ENCODE measurements around the gene GOLGA7B. TPM values are rescaled to one million over a fixed set of nuclear protein-coding genes. Genes with fewer than 3 reads are reported as not detected.

The GOLGA7B gene
- total and polyA plus RNA-seq, 2 of the 4 experiments (the other 2 are of a cell fraction): not detected

- no peak overlapping the region for H4K91ac ChIP-seq (ENCODE audit: insufficient read depth, low read depth, low read length)
- H3K27ac ChIP-seq (ENCODE audit: insufficient read depth, low read length): no peak overlapping the region
- no CpG with 5 or more reads among the region's 3 CpGs for WGBS, 2 experiments (ENCODE audit: extremely low coverage in 2 of 2, insufficient read length in 1 of 2)
- intact Hi-C loops (cut with micrococcal nuclease) (no loop called here), dilution Hi-C loops (cut with HindIII; ENCODE audit: low sequenced_read_pairs, unreplicated experiment) (no loop called here), in situ Hi-C loops (cut with MboI; ENCODE audit: low sequenced_read_pairs) (no loop called here)
- BruUV-seq (replicated peaks): no TSS peak
- H2BK5ac ChIP-seq (ENCODE audit: low read depth, low read length, poor library complexity, severe bottlenecking): no peak overlapping the region
- H3K9ac ChIP-seq (ENCODE audit: low read depth, low read length): no peak overlapping the region
- H3K56ac ChIP-seq (ENCODE audit: extremely low read depth, insufficient read depth, low read length): no peak overlapping the region
- H4K8ac ChIP-seq (ENCODE audit: low read depth in 2 of 2, low read length in 2 of 2): no peak overlapping the region
- H2BK15ac ChIP-seq (ENCODE audit: low read depth, low read length): no peak overlapping the region
- no peak overlapping the region for H2BK120ac ChIP-seq (ENCODE audit: low read depth, low read length)
- no peaks in the 10 kb centered on the region for H3K9me3 ChIP-seq (ENCODE audit: control insufficient read depth, insufficient read depth, low read length)
- CTCF ChIA-PET: no interaction called here
- H2AK9ac ChIP-seq (replicated peaks; ENCODE audit: low read depth, low read length, poor library complexity): no peak overlapping the region
- no peak overlapping the region for H3K4me2 ChIP-seq (ENCODE audit: low read depth, low read length)
- no peak overlapping the region for H3K4me3 ChIP-seq (ENCODE audit: insufficient read depth, low read depth, low read length)
- POLR2A ChIA-PET (ENCODE audit: unreplicated experiment): no interaction called here
- H2AK5ac ChIP-seq (ENCODE audit: low read depth, low read length): no peak overlapping the region
- DNase-seq (no peak), ATAC-seq (ENCODE audit: low read depth) (no peak)
- no peak overlapping the region for H3K14ac ChIP-seq (replicated peaks; ENCODE audit: low read depth, low read length)
- H3K9me1 ChIP-seq (ENCODE audit: insufficient read depth, low read length): no peaks in the 10 kb centered on the region
- TF ChIP-seq BHLHE40 (IDR thresholded peaks at IDR 0.05; ENCODE audit: low read depth, low read length) (no peak), FOS (IDR thresholded peaks at IDR 0.05; ENCODE audit: low read depth, low read length) (no peak), RAD21 (IDR thresholded peaks at IDR 0.05; ENCODE audit: low read length) (no peak), RFX5 (IDR thresholded peaks at IDR 0.05; ENCODE audit: low read depth, low read length) (no peak), CEBPB (IDR thresholded peaks at IDR 0.05; ENCODE audit: low read depth, low read length) (no peak), MAFK (IDR thresholded peaks at IDR 0.05; ENCODE audit: low read depth, low read length) (no peak), NFE2L2 (IDR thresholded peaks at IDR 0.05; ENCODE audit: low read depth, low read length) (no peak), CHD1 (IDR thresholded peaks at IDR 0.05; ENCODE audit: low read depth, low read length) (no peak), USF2 (IDR thresholded peaks at IDR 0.05; ENCODE audit: low read depth, low read length) (no peak), ELK1 (IDR thresholded peaks at IDR 0.05; ENCODE audit: borderline replicate concordance, low read depth, low read length) (no peak), CTCF (conservative IDR thresholded peaks at IDR 0.05; ENCODE audit: low read depth, low read length) (no peak), MAZ (IDR thresholded peaks at IDR 0.05; ENCODE audit: borderline replicate concordance, low read depth, low read length) (no peak), MXI1 (IDR thresholded peaks at IDR 0.05; ENCODE audit: borderline replicate concordance, low read depth, low read length) (no peak)
- H4K5ac ChIP-seq (ENCODE audit: low read depth, low read length): no peak overlapping the region
- H4K20me1 ChIP-seq (ENCODE audit: insufficient read depth, low read length): no peaks in the 10 kb centered on the region; the same call in 1 of the 2 replicates
- peaks cover 35% of the 10 kb centered on the region for H3K27me3 ChIP-seq (ENCODE audit: control insufficient read depth, insufficient read depth, low read length)
- no peak overlapping the region for H3K4ac ChIP-seq (ENCODE audit: low read depth, low read length)
- no peak overlapping the region for H3K18ac ChIP-seq (ENCODE audit: low read depth, low read length)
- no peaks in the 10 kb centered on the region for H3K79me1 ChIP-seq (ENCODE audit: low read depth in 1 of 2, low read length in 2 of 2)
- no peaks in the 10 kb centered on the region for H3K4me1 ChIP-seq (ENCODE audit: control insufficient read depth, insufficient read depth, low read length)
- H3K36me3 ChIP-seq (ENCODE audit: control insufficient read depth, insufficient read depth, low read length): no peaks in the 10 kb centered on the region
- no peak overlapping the region for H3K23ac ChIP-seq (ENCODE audit: low read depth, low read length)
- H2BK20ac ChIP-seq (ENCODE audit: low read depth, low read length): no peak overlapping the region
- peak overlapping the region; percentile 10 for H2AFZ ChIP-seq (replicated peaks; ENCODE audit: low read length, poor library complexity)
These were observed 2.6 kb downstream of the GOLGA7B start for GRCh38 chr10:97852277-97852676.
